ENCODE data around the gene HARS1. TPM values are rescaled to one million over a fixed set of nuclear protein-coding genes. Genes with fewer than 3 reads are reported as not detected.
"Not testable (repeated sequence)": the region's sequence is repeated elsewhere in the genome, so short reads cannot be mapped to it uniquely, and the experiment has no call there.

HARS1 gene
- total RNA-seq, 2 donors from 2014 or later, result 46.2 to 52.4 TPM

DNA sequence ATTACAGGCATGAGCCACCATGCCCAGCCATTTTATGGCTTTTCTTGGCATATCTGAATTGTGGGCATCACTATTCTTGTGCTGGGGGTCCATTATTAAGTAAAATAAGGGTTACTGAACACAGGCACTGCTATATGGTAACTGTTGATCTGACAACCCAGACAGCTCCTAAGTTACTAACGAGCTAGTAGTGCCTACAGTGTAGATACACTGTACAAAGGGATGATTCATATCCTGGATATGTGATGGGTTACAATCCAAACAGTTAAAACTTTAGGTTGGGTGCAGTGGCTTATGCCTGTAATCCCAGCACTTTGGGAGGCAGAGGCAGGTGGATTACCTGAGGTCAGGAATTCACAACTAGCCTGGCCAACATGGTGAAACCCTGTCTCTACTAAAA is 62.5 kb downstream of the HARS1 start:
- H3K9me3 ChIP-seq, result no peaks in the 10 kb centered on the region
- H3K27me3 ChIP-seq, result no peaks in the 10 kb centered on the region
- TF ChIP-seq, protein P1, sequence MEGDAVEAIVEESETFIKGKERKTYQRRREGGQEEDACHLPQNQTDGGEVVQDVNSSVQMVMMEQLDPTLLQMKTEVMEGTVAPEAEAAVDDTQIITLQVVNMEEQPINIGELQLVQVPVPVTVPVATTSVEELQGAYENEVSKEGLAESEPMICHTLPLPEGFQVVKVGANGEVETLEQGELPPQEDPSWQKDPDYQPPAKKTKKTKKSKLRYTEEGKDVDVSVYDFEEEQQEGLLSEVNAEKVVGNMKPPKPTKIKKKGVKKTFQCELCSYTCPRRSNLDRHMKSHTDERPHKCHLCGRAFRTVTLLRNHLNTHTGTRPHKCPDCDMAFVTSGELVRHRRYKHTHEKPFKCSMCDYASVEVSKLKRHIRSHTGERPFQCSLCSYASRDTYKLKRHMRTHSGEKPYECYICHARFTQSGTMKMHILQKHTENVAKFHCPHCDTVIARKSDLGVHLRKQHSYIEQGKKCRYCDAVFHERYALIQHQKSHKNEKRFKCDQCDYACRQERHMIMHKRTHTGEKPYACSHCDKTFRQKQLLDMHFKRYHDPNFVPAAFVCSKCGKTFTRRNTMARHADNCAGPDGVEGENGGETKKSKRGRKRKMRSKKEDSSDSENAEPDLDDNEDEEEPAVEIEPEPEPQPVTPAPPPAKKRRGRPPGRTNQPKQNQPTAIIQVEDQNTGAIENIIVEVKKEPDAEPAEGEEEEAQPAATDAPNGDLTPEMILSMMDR (IDR thresholded peaks at IDR 0.05), result no peak
- no peak for TF ChIP-seq POLR2A (IDR thresholded peaks at IDR 0.05)
- H3K4me3 ChIP-seq, result no peak overlapping the region
- peaks cover 21% of the 10 kb centered on the region for H3K4me1 ChIP-seq
- no peak for DNase-seq
- WGBS, 2 donors, result 23 to 36% methylated on average over 1 of the region's 1 CpG
- intact Hi-C loops (cut with DNase I), result no loop called here
- H3K27ac ChIP-seq, result no peak overlapping the region
- H3K36me3 ChIP-seq (replicated peaks in 1 of 2; ENCODE audit: insufficient read depth in 1 of 2, low read depth in 2 of 2), result no peaks in the 10 kb centered on the region
- ATAC-seq, result no peak

DNA sequence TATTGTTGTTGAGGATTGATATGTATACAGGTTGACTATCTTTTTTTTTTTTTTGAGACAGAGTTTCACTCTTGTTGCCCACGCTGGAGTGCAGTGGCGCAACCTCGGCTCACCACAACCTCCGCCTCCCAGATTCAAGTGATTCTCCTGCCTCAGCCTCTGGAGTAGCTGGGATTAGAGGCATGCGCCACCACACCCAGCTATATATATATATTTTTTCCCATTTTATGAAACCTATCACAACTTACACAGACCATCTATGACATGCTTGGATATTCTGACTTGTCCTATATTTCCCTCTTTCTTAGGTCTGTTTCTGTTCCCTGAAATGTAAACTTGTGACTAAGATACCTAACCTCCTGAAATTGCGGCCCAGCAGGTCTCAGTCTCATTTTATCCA is 63.2 kb downstream of the HARS1 start:
- intact Hi-C loops (cut with DNase I), result no loop called here

DNA sequence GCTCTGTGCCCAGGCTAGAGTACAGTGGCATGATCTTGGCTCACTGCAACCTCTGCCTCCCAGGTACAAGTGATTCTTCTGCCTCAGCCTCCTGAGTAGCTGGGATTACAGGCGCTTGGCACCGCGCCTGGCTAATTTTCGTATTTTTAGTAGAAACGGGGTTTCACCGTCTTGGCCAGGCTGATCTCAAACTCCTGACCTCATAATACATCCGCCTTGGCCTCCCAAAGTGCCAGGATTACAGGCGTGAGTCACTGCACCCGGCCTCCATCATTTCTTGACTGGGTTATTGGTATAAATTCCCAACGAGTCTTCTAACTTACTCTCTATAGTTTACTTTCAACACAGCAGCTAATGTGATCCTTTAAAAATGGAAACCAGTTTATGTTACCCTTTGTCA is 66.3 kb downstream of the HARS1 start:
- H3K27me3 ChIP-seq; H3K36me3 ChIP-seq (replicated peaks in 1 of 2; ENCODE audit: insufficient read depth in 1 of 2, low read depth in 2 of 2); H3K4me1 ChIP-seq; intact Hi-C loops (cut with DNase I); H3K9me3 ChIP-seq; H3K4me3 ChIP-seq; DNase-seq; ATAC-seq; H3K27ac ChIP-seq: not testable (repeated sequence)
- 79 to 83% methylated on average over 10 of the region's 10 CpGs for WGBS, 2 donors

More for the DNA sequence above, 63.2 kb downstream of the HARS1 start:
- 85 to 87% methylated on average over 6 of the region's 6 CpGs for whole genome bisulfite sequencing, 2 donors
- H3K36me3 ChIP-seq (replicated peaks in 1 of 2; ENCODE audit: insufficient read depth in 1 of 2, low read depth in 2 of 2), result no peaks in the 10 kb centered on the region
- H3K27me3 ChIP-seq, result no peaks in the 10 kb centered on the region
- no peak for ATAC-seq
- no peaks in the 10 kb centered on the region for H3K9me3 ChIP-seq
- TF ChIP-seq, protein P1 (IDR thresholded peaks at IDR 0.05), result no peak
- no peak overlapping the region for H3K27ac ChIP-seq
- no peak overlapping the region for H3K4me3 ChIP-seq
- H3K4me1 ChIP-seq, result peaks cover 15% of the 10 kb centered on the region
- DNase-seq, result no peak

Small RNAs within 50 kb of the gene (microRNA-seq; reads per million reads assigned to microRNA genes)
- gene MIR3655 (ENCODE audit: borderline number of aligned reads in 2 of 2, borderline replicate concordance in 2 of 2), result 0 to 0.90 reads per million in 2 donors

Small RNAs within 50 kb of the gene (small RNA-seq; reads per million reads assigned to genes)
- 27.8 reads per million, percentile 94 among the genes with 10 or more reads in this experiment for gene VTRNA1-1
- 4.3 reads per million, percentile 85 among the genes with 10 or more reads in this experiment for gene VTRNA1-2
- gene VTRNA1-3, result not detected

Other genes starting within 250 kb of the HARS1 start
- gene EIF4EBP3, start 143.7 kb downstream of the HARS1 start, total RNA-seq, result 1 to 10 TPM in 1 of 2 donors, not detected in 1; 7.3 TPM
- gene SRA1, start 133.9 kb downstream of the HARS1 start, total RNA-seq, result 10 to 100 TPM; 10.9 to 12.5 TPM
- gene APBB3, start 126.8 kb downstream of the HARS1 start, total RNA-seq, result 10 to 100 TPM; 27.0 to 28.3 TPM
- gene SLC35A4, start 126.5 kb downstream of the HARS1 start, total RNA-seq, result 10 to 100 TPM; 18.5 to 39.4 TPM
- gene CD14, start 58.2 kb downstream of the HARS1 start, total RNA-seq, result 10 to 100 TPM; 19.2 to 62.6 TPM
- gene TMCO6, start 51.9 kb downstream of the HARS1 start, total RNA-seq, result 10 to 100 TPM; 14.5 to 58.7 TPM
- gene NDUFA2, start 43.7 kb downstream of the HARS1 start, total RNA-seq, result 10 to 100 TPM; 36.6 to 46.1 TPM
- gene IK, start 43.5 kb downstream of the HARS1 start, total RNA-seq, result 100 to 1,000 TPM in 1 of 2 donors, 10 to 100 TPM in 1; 62.6 to 134 TPM
- gene WDR55, start 26.5 kb downstream of the HARS1 start, total RNA-seq, result 10 to 100 TPM; 14.5 to 16.1 TPM
- gene DND1, start 17.8 kb downstream of the HARS1 start, total RNA-seq, result 1 to 10 TPM; 1.8 to 2.6 TPM
- gene HARS2, start 85 bp upstream of the HARS1 start, total RNA-seq, result 10 to 100 TPM; 13.7 to 23.7 TPM
- 10 to 100 TPM; 16.1 to 27.0 TPM for gene ZMAT2, start 9.1 kb upstream of the HARS1 start, total RNA-seq
- gene PCDHA1, start 94.8 kb upstream of the HARS1 start, total RNA-seq, result not detected
- 1 to 10 TPM in 1 of 2 donors, under 1 TPM in 1; 0.26 to 1.3 TPM for gene PCDHA2, start 103.5 kb upstream of the HARS1 start, total RNA-seq
- 1 to 10 TPM in 1 of 2 donors, under 1 TPM in 1; 0.99 to 1.0 TPM for gene PCDHA3, start 109.7 kb upstream of the HARS1 start, total RNA-seq
- gene PCDHA4, start 115.7 kb upstream of the HARS1 start, total RNA-seq, result 1 to 10 TPM; 2.0 to 3.1 TPM
- 1 to 10 TPM; 2.3 to 4.0 TPM for gene PCDHA5, start 130.2 kb upstream of the HARS1 start, total RNA-seq
- gene PCDHA6, start 136.6 kb upstream of the HARS1 start, total RNA-seq, result 1 to 10 TPM; 3.4 to 5.9 TPM
- 1 to 10 TPM; 1.3 to 3.3 TPM for gene PCDHA7, start 142.9 kb upstream of the HARS1 start, total RNA-seq
- 1 to 10 TPM; 2.1 to 4.6 TPM for gene PCDHA8, start 149.8 kb upstream of the HARS1 start, total RNA-seq
- 1 to 10 TPM; 1.3 to 3.3 TPM for gene PCDHA9, start 157.0 kb upstream of the HARS1 start, total RNA-seq
- gene PCDHA10, start 164.5 kb upstream of the HARS1 start, total RNA-seq, result 1 to 10 TPM; 3.1 to 6.6 TPM
- gene PCDHA11, start 177.6 kb upstream of the HARS1 start, total RNA-seq, result 1 to 10 TPM; 3.6 to 4.9 TPM
- 1 to 10 TPM; 3.6 to 3.9 TPM for gene PCDHA12, start 183.9 kb upstream of the HARS1 start, total RNA-seq
- gene PCDHA13, start 190.8 kb upstream of the HARS1 start, total RNA-seq, result 1 to 10 TPM; 2.3 to 7.6 TPM
- 1 to 10 TPM; 1.8 to 4.0 TPM for gene PCDHAC1, start 234.9 kb upstream of the HARS1 start, total RNA-seq

Data from body of pancreas (tissue), 4 donors.